ENCODE results near the gene NCOA3.

The NCOA3 gene

GRCh38 chr20:47665221-47665991 is 163.7 kb downstream of the NCOA3 start:
- H3K27ac ChIP-seq (ENCODE audit: low read depth, low read length), result no peak overlapping the region
- H3K4me1 ChIP-seq (ENCODE audit: control insufficient read depth, insufficient read depth, low read length, unreplicated experiment), result no peaks in the 10 kb centered on the region
- no peaks in the 10 kb centered on the region for H3K27me3 ChIP-seq (ENCODE audit: insufficient read depth, low read length)
- H3K4me3 ChIP-seq (ENCODE audit: low read depth, low read length), result no peak overlapping the region
- H3K79me2 ChIP-seq (ENCODE audit: control insufficient read depth, insufficient read depth, low read length, unreplicated experiment), result no peaks in the 10 kb centered on the region
- H2AFZ ChIP-seq (ENCODE audit: low read length, unreplicated experiment), result no peak overlapping the region
- H3K36me3 ChIP-seq (ENCODE audit: insufficient read depth, low read length), result no peaks in the 10 kb centered on the region

- Histone ChIP-seq H3K36me3 (ENCODE audit: insufficient read depth, low read length) (no peaks in the 10 kb centered on the region), H3K4me1 (ENCODE audit: control insufficient read depth, insufficient read depth, low read length, unreplicated experiment) (no peaks in the 10 kb centered on the region), H2AFZ (ENCODE audit: low read length, unreplicated experiment) (no peak overlapping the region), H3K27ac (ENCODE audit: low read depth, low read length) (no peak overlapping the region), H3K4me3 (ENCODE audit: low read depth, low read length) (no peak overlapping the region), H3K79me2 (ENCODE audit: control insufficient read depth, insufficient read depth, low read length, unreplicated experiment) (no peaks in the 10 kb centered on the region), H3K27me3 (ENCODE audit: insufficient read depth, low read length) (no peaks in the 10 kb centered on the region)
Observed at GRCh38 chr20:47666304-47666703, 164.6 kb downstream of the NCOA3 start.

- Histone ChIP-seq H3K36me3 (ENCODE audit: insufficient read depth, low read length) (no peaks in the 10 kb centered on the region), H3K4me1 (ENCODE audit: control insufficient read depth, insufficient read depth, low read length, unreplicated experiment) (no peaks in the 10 kb centered on the region), H3K79me2 (ENCODE audit: control insufficient read depth, insufficient read depth, low read length, unreplicated experiment) (no peaks in the 10 kb centered on the region), H3K27me3 (ENCODE audit: insufficient read depth, low read length) (no peaks in the 10 kb centered on the region), H2AFZ (ENCODE audit: low read length, unreplicated experiment) (no peak overlapping the region), H3K4me3 (ENCODE audit: low read depth, low read length) (no peak overlapping the region), H3K27ac (ENCODE audit: low read depth, low read length) (no peak overlapping the region)
Observed at GRCh38 chr20:47667086-47667485, 165.4 kb downstream of the NCOA3 start.

GRCh38 chr20:47667531-47668312 is 166.0 kb downstream of the NCOA3 start:
- H2AFZ ChIP-seq (ENCODE audit: low read length, unreplicated experiment), result no peak overlapping the region
- H3K27me3 ChIP-seq (ENCODE audit: insufficient read depth, low read length), result no peaks in the 10 kb centered on the region
- no peak overlapping the region for H3K27ac ChIP-seq (ENCODE audit: low read depth, low read length)
- H3K4me3 ChIP-seq (ENCODE audit: low read depth, low read length), result no peak overlapping the region
- no peaks in the 10 kb centered on the region for H3K79me2 ChIP-seq (ENCODE audit: control insufficient read depth, insufficient read depth, low read length, unreplicated experiment)
- no peaks in the 10 kb centered on the region for H3K4me1 ChIP-seq (ENCODE audit: control insufficient read depth, insufficient read depth, low read length, unreplicated experiment)
- H3K36me3 ChIP-seq (ENCODE audit: insufficient read depth, low read length), result no peaks in the 10 kb centered on the region

GRCh38 chr20:47668313-47669151 is 166.8 kb downstream of the NCOA3 start:
- no peaks in the 10 kb centered on the region for H3K27me3 ChIP-seq (ENCODE audit: insufficient read depth, low read length)
- H3K4me3 ChIP-seq (ENCODE audit: low read depth, low read length), result no peak overlapping the region
- H3K79me2 ChIP-seq (ENCODE audit: control insufficient read depth, insufficient read depth, low read length, unreplicated experiment), result no peaks in the 10 kb centered on the region
- H2AFZ ChIP-seq (ENCODE audit: low read length, unreplicated experiment), result no peak overlapping the region
- no peaks in the 10 kb centered on the region for H3K36me3 ChIP-seq (ENCODE audit: insufficient read depth, low read length)
- H3K27ac ChIP-seq (ENCODE audit: low read depth, low read length), result no peak overlapping the region
- no peaks in the 10 kb centered on the region for H3K4me1 ChIP-seq (ENCODE audit: control insufficient read depth, insufficient read depth, low read length, unreplicated experiment)

GRCh38 chr20:47669152-47669425 is 167.4 kb downstream of the NCOA3 start:
- H3K27ac ChIP-seq (ENCODE audit: low read depth, low read length), result no peak overlapping the region
- no peaks in the 10 kb centered on the region for H3K79me2 ChIP-seq (ENCODE audit: control insufficient read depth, insufficient read depth, low read length, unreplicated experiment)
- no peak overlapping the region for H3K4me3 ChIP-seq (ENCODE audit: low read depth, low read length)
- H2AFZ ChIP-seq (ENCODE audit: low read length, unreplicated experiment), result no peak overlapping the region
- no peaks in the 10 kb centered on the region for H3K27me3 ChIP-seq (ENCODE audit: insufficient read depth, low read length)
- no peaks in the 10 kb centered on the region for H3K4me1 ChIP-seq (ENCODE audit: control insufficient read depth, insufficient read depth, low read length, unreplicated experiment)
- H3K36me3 ChIP-seq (ENCODE audit: insufficient read depth, low read length), result no peaks in the 10 kb centered on the region

- H3K36me3 ChIP-seq (ENCODE audit: insufficient read depth, low read length), result no peaks in the 10 kb centered on the region
- no peak overlapping the region for H2AFZ ChIP-seq (ENCODE audit: low read length, unreplicated experiment)
- H3K27ac ChIP-seq (ENCODE audit: low read depth, low read length), result no peak overlapping the region
- H3K27me3 ChIP-seq (ENCODE audit: insufficient read depth, low read length), result no peaks in the 10 kb centered on the region
- H3K79me2 ChIP-seq (ENCODE audit: control insufficient read depth, insufficient read depth, low read length, unreplicated experiment), result no peaks in the 10 kb centered on the region
- no peaks in the 10 kb centered on the region for H3K4me1 ChIP-seq (ENCODE audit: control insufficient read depth, insufficient read depth, low read length, unreplicated experiment)
- no peak overlapping the region for H3K4me3 ChIP-seq (ENCODE audit: low read depth, low read length)
Observed at GRCh38 chr20:47669489-47669888, 167.8 kb downstream of the NCOA3 start.

GRCh38 chr20:47669927-47670890 is 168.5 kb downstream of the NCOA3 start:
- H3K27me3 ChIP-seq (ENCODE audit: insufficient read depth, low read length), result no peaks in the 10 kb centered on the region
- no peak overlapping the region for H3K4me3 ChIP-seq (ENCODE audit: low read depth, low read length)
- no peaks in the 10 kb centered on the region for H3K79me2 ChIP-seq (ENCODE audit: control insufficient read depth, insufficient read depth, low read length, unreplicated experiment)
- no peaks in the 10 kb centered on the region for H3K36me3 ChIP-seq (ENCODE audit: insufficient read depth, low read length)
- H3K27ac ChIP-seq (ENCODE audit: low read depth, low read length), result no peak overlapping the region
- H3K4me1 ChIP-seq (ENCODE audit: control insufficient read depth, insufficient read depth, low read length, unreplicated experiment), result no peaks in the 10 kb centered on the region
- H2AFZ ChIP-seq (ENCODE audit: low read length, unreplicated experiment), result no peak overlapping the region

- H3K27ac ChIP-seq (ENCODE audit: low read depth, low read length), result no peak overlapping the region
- H3K36me3 ChIP-seq (ENCODE audit: insufficient read depth, low read length), result no peaks in the 10 kb centered on the region
- no peak overlapping the region for H3K4me3 ChIP-seq (ENCODE audit: low read depth, low read length)
- H3K27me3 ChIP-seq (ENCODE audit: insufficient read depth, low read length), result no peaks in the 10 kb centered on the region
- H3K4me1 ChIP-seq (ENCODE audit: control insufficient read depth, insufficient read depth, low read length, unreplicated experiment), result no peaks in the 10 kb centered on the region
- H3K79me2 ChIP-seq (ENCODE audit: control insufficient read depth, insufficient read depth, low read length, unreplicated experiment), result no peaks in the 10 kb centered on the region
- H2AFZ ChIP-seq (ENCODE audit: low read length, unreplicated experiment), result no peak overlapping the region
Observed at GRCh38 chr20:47670913-47671312, 169.2 kb downstream of the NCOA3 start.

GRCh38 chr20:47672166-47672565 is 170.5 kb downstream of the NCOA3 start:
- no peaks in the 10 kb centered on the region for H3K4me1 ChIP-seq (ENCODE audit: control insufficient read depth, insufficient read depth, low read length, unreplicated experiment)
- H3K79me2 ChIP-seq (ENCODE audit: control insufficient read depth, insufficient read depth, low read length, unreplicated experiment), result no peaks in the 10 kb centered on the region
- H2AFZ ChIP-seq (ENCODE audit: low read length, unreplicated experiment), result no peak overlapping the region
- no peaks in the 10 kb centered on the region for H3K27me3 ChIP-seq (ENCODE audit: insufficient read depth, low read length)
- no peak overlapping the region for H3K4me3 ChIP-seq (ENCODE audit: low read depth, low read length)
- no peak overlapping the region for H3K27ac ChIP-seq (ENCODE audit: low read depth, low read length)
- H3K36me3 ChIP-seq (ENCODE audit: insufficient read depth, low read length), result no peaks in the 10 kb centered on the region
